AG20443 (cell line): ENCODE results near the gene CHST11.

Experiments
- DNase-seq: peaks from one replicate; pipeline ENCODE4 v3.0.0; 2012; ENCODE audit warnings: low spot score, mixed read lengths

Gene CHST11

GRCh38 chr12:104460041-104460719 is 3.4 kb downstream of the CHST11 start:
- no peak for DNase-seq

- DNase-seq: no peak
Observed at GRCh38 chr12:104460973-104461698, 4.4 kb downstream of the CHST11 start.

GRCh38 chr12:104462325-104462724 is 5.6 kb downstream of the CHST11 start:
- no peak for DNase-seq

- DNase-seq: no peak
Observed at GRCh38 chr12:104462931-104463339, 6.2 kb downstream of the CHST11 start.

GRCh38 chr12:104463368-104463767 is 6.6 kb downstream of the CHST11 start:
- no peak for DNase-seq

- DNase-seq: no peak
Observed at GRCh38 chr12:104464899-104465298, 8.2 kb downstream of the CHST11 start.

GRCh38 chr12:104466709-104467345 is 10.1 kb downstream of the CHST11 start:
- no peak for DNase-seq

GRCh38 chr12:104467346-104467837 is 10.6 kb downstream of the CHST11 start:
- DNase-seq: no peak

GRCh38 chr12:104468371-104468770 is 11.6 kb downstream of the CHST11 start:
- DNase-seq: no peak

GRCh38 chr12:104469066-104469465 is 12.3 kb downstream of the CHST11 start:
- no peak for DNase-seq

- DNase-seq: no peak
Observed at GRCh38 chr12:104469523-104469922, 12.8 kb downstream of the CHST11 start.

GRCh38 chr12:104470521-104470920 is 13.8 kb downstream of the CHST11 start:
- DNase-seq: no peak

GRCh38 chr12:104471336-104471735 is 14.6 kb downstream of the CHST11 start:
- DNase-seq: no peak

- no peak for DNase-seq
Observed at GRCh38 chr12:104472748-104473147, 16.0 kb downstream of the CHST11 start.

- no peak for DNase-seq
Observed at GRCh38 chr12:104473374-104473983, 16.7 kb downstream of the CHST11 start.

- DNase-seq: no peak
Observed at GRCh38 chr12:104475271-104475670, 18.5 kb downstream of the CHST11 start.

- no peak for DNase-seq
Observed at GRCh38 chr12:104477510-104478390, 21.0 kb downstream of the CHST11 start.

- no peak for DNase-seq
Observed at GRCh38 chr12:104478396-104479122, 21.8 kb downstream of the CHST11 start.

- DNase-seq: no peak
Observed at GRCh38 chr12:104479123-104479662, 22.4 kb downstream of the CHST11 start.

- DNase-seq: no peak
Observed at GRCh38 chr12:104480012-104480411, 23.3 kb downstream of the CHST11 start.
